A673 (cell line): Measurements from ENCODE around the gene FBXO48. TPM values are rescaled to one million over a fixed set of nuclear protein-coding genes. Genes with fewer than 3 reads are reported as not detected.

ENCODE experiments used
- BruUV-seq: library from RNA; stranded (reverse); fragments of 400-500 nt; replicated peaks from 2 replicates; lab custom pipeline; 2021; lab: Mats Ljungman, UMichigan
- CTCF ChIA-PET: fragments of 300-600 bp; sonication (Branson Sonifier 250); formaldehyde crosslinking; loops from one replicate; lab custom pipeline; 2022; ENCODE audit warnings: antibody characterized with exemption; lab: Charles Lee
- POLR2A ChIA-PET: fragments of 300-600 bp; sonication (Branson Sonifier 250); formaldehyde crosslinking; loops from one replicate; lab custom pipeline; 2022; ENCODE audit warnings: antibody characterized with exemption; ENCODE audit not compliant: low non-redundant PET; lab: Charles Lee
- DNase-seq: peaks from one replicate; pipeline ENCODE4 v3.0.0-alpha.2; 2015; ENCODE audit warnings: low spot score
- H3K27ac ChIP-seq: fragments of 200-600 bp; sonication (generic); 2 replicates; pipeline ENCODE4 v1.5.1; 2016; ENCODE audit warnings: mixed run types, low read depth, mild to moderate bottlenecking, mixed read lengths, antibody characterized with exemption, low read length; ENCODE audit not compliant: poor library complexity, severe bottlenecking
- H3K27me3 ChIP-seq: fragments of 200-600 bp; sonication (generic); replicated peaks from 2 replicates; pipeline ENCODE4 v1.6.1; 2017; ENCODE audit warnings: mixed run types, low read depth, mild to moderate bottlenecking, mixed read lengths, antibody characterized with exemption, low read length; ENCODE audit not compliant: insufficient read depth, poor library complexity
- H3K36me3 ChIP-seq: fragments of 200-600 bp; sonication (generic); 2 replicates; pipeline ENCODE4 v1.6.1; 2016; ENCODE audit warnings: mixed run types, mild to moderate bottlenecking, mixed read lengths, antibody characterized with exemption, low read length; ENCODE audit not compliant: insufficient read depth, poor library complexity, severe bottlenecking
- H3K4me1 ChIP-seq: fragments of 200-600 bp; sonication (generic); 2 replicates; pipeline ENCODE4 v1.6.1; 2017; ENCODE audit warnings: mixed run types, mild to moderate bottlenecking, mixed read lengths, antibody characterized with exemption, low read length; ENCODE audit not compliant: insufficient read depth, poor library complexity, severe bottlenecking
- H3K4me3 ChIP-seq: fragments of 200-600 bp; sonication (generic); 2 replicates; pipeline ENCODE4 v1.5.1; 2016; ENCODE audit warnings: low read depth, mixed run types, mild to moderate bottlenecking, mixed read lengths, low read length; ENCODE audit not compliant: poor library complexity, severe bottlenecking
- H3K9me3 ChIP-seq: fragments of 200-600 bp; sonication (generic); 2 replicates; pipeline ENCODE4 v1.6.1; 2016; ENCODE audit warnings: mixed run types, low read depth, mild to moderate bottlenecking, mixed read lengths, antibody characterized with exemption, low read length; ENCODE audit not compliant: poor library complexity, severe bottlenecking
- CTCF ChIP-seq: fragments of 300-800, 200-600 bp; sonication (generic); conservative IDR thresholded peaks from 2 replicates; pipeline ENCODE4 v1.5.1; 2017; ENCODE audit warnings: low read depth, mild to moderate bottlenecking, antibody characterized with exemption, low read length, moderate library complexity, mixed read lengths
- EZH2 ChIP-seq: fragments of 200-600 bp; sonication (generic); IDR thresholded peaks from 2 replicates; pipeline ENCODE4 v1.6.1; 2017; ENCODE audit warnings: borderline replicate concordance, low read depth, mild to moderate bottlenecking, mixed read lengths, antibody characterized with exemption, low read length; ENCODE audit not compliant: poor library complexity, severe bottlenecking
- intact Hi-C: fragments of 100-400 bp; cut with micrococcal nuclease; formaldehyde crosslinking; loops from one replicate; pipeline ENCODE4 v1.10.0; 2022; ENCODE audit not compliant: unreplicated experiment
- total RNA-seq: library from RNA; stranded (reverse); gene quantifications from 2 replicates; pipeline ENCODE4 v1.2.3, GENCODE V29; 2021

Gene FBXO48
- total RNA-seq, 1 experiment from 2014 or later: 2.0 TPM

- CTCF ChIA-PET: no interaction called here
- intact Hi-C loops: no loop called here
These were observed 5.8 kb upstream of the FBXO48 start for GRCh38 chr2:68472796-68473414.

GRCh38 chr2:68471385-68471784, 4.3 kb upstream of the FBXO48 start:
- Histone ChIP-seq H3K36me3 (no peaks in the 10 kb centered on the region), H3K27me3 (no peaks in the 10 kb centered on the region), H3K9me3 (no peaks in the 10 kb centered on the region), H3K4me1 (peaks cover 7% of the 10 kb centered on the region), H3K4me3 (no peak overlapping the region), H3K27ac (no peak overlapping the region)
- TF ChIP-seq CTCF: no peak
- TF ChIP-seq EZH2: no peak
- POLR2A ChIA-PET: no interaction called here
- CTCF ChIA-PET: no interaction called here
- BruUV-seq: no TSS peak
- no peak for DNase-seq
- intact Hi-C loops: no loop called here

More at GRCh38 chr2:68472796-68473414, 5.8 kb upstream of the FBXO48 start:
- TF ChIP-seq CTCF (no peak), EZH2 (no peak)
- H3K9me3 ChIP-seq: no peaks in the 10 kb centered on the region
- H3K27me3 ChIP-seq: no peaks in the 10 kb centered on the region
- BruUV-seq: no TSS peak
- DNase-seq: no peak
- no peak overlapping the region for H3K27ac ChIP-seq
- no peaks in the 10 kb centered on the region for H3K36me3 ChIP-seq
- H3K4me1 ChIP-seq: peaks cover 7% of the 10 kb centered on the region
- no peak overlapping the region for H3K4me3 ChIP-seq
- POLR2A ChIA-PET: no interaction called here

GRCh38 chr2:68469935-68470334, 2.8 kb upstream of the FBXO48 start:
- DNase-seq: no peak
- no peak overlapping the region for H3K27ac ChIP-seq
- no peaks in the 10 kb centered on the region for H3K36me3 ChIP-seq
- intact Hi-C loops: loop anchor here (5.0 to 10.0 kb wide), 3 partner anchors 177 to 835 kb away; no protein-coding TSS in a partner anchor
- H3K27me3 ChIP-seq: no peaks in the 10 kb centered on the region
- H3K4me1 ChIP-seq: peaks cover 14% of the 10 kb centered on the region
- ChIA-PET CTCF (no interaction called here), POLR2A (no interaction called here)
- no peak for TF ChIP-seq CTCF
- no peak for TF ChIP-seq EZH2
- no peaks in the 10 kb centered on the region for H3K9me3 ChIP-seq
- no peak overlapping the region for H3K4me3 ChIP-seq
- no TSS peak for BruUV-seq
